K562 (cell line): Measurements from ENCODE around the gene WWOX.

Source experiments
- FOXK1 ChIP-seq: sonication (generic); formaldehyde crosslinking; IDR thresholded peaks from 2 replicates; pipeline ENCODE4 v1.8.0; 2022; ENCODE audit warnings: missing genetic modification reagents, mild to moderate bottlenecking, borderline replicate concordance
- POLR2AphosphoS5 ChIP-seq: IDR thresholded peaks from 2 replicates; pipeline ENCODE4 v1.6.1; 2011; ENCODE audit warnings: mild to moderate bottlenecking, low read depth, low read length, moderate library complexity; ENCODE audit not compliant: control insufficient read depth, insufficient read depth
- ZC3H4 ChIP-seq: sonication (generic); formaldehyde crosslinking; IDR thresholded peaks from 2 replicates; pipeline ENCODE4 v1.9.0; 2021; ENCODE audit warnings: missing genetic modification reagents, borderline replicate concordance
- ZNF12 ChIP-seq: sonication (generic); formaldehyde crosslinking; IDR thresholded peaks from 2 replicates; pipeline ENCODE4 v1.4.0; 2020; ENCODE audit warnings: mild to moderate bottlenecking, missing genetic modification reagents
- ZNF232 ChIP-seq: sonication (generic); formaldehyde crosslinking; IDR thresholded peaks from 2 replicates; pipeline ENCODE4 v1.8.0; 2022; ENCODE audit warnings: mild to moderate bottlenecking, missing genetic modification reagents
- ZNF551 ChIP-seq: fragments of 250-450 bp; sonication (Bioruptor Pico); IDR thresholded peaks from 2 replicates; pipeline ENCODE4 v1.5.0; 2021; ENCODE audit warnings: mild to moderate bottlenecking, moderate library complexity
- ZSCAN29 ChIP-seq: fragments of 450-650 bp; IDR thresholded peaks from 2 replicates; pipeline ENCODE4 v1.6.1; 2017
- TF ChIP-seq, protein P1 (sequence below), 3 experiments: IDR thresholded peaks in 2 of 3; conservative IDR thresholded peaks in 1 of 3; 2 replicates each; pipeline ENCODE4 v1.5.1; 2011 to 2012; ENCODE audit warnings: low read length in 3 of 3, mild to moderate bottlenecking in 3 of 3, control low read depth in 2 of 3, improper control_type of control experiment in 1 of 3, inconsistent platforms in 1 of 3, low read depth in 1 of 3, mixed read lengths in 1 of 3, moderate library complexity in 1 of 3; ENCODE audit not compliant: insufficient read depth in 2 of 3
- TF ChIP-seq, protein P2 (sequence below): fragments of 250-450 bp; sonication (Bioruptor Pico); IDR thresholded peaks from 2 replicates; pipeline ENCODE4 v1.5.0; 2022; ENCODE audit warnings: mild to moderate bottlenecking
- TF ChIP-seq, protein P3 (sequence below): fragments of 200-800 bp; sonication (Bioruptor generic); IDR thresholded peaks from 2 replicates; pipeline ENCODE4 v1.6.1; 2016; ENCODE audit warnings: missing genetic modification characterization, missing compliant biosample characterization
- TF ChIP-seq, protein P4 (sequence below): sonication (generic); formaldehyde crosslinking; IDR thresholded peaks from 2 replicates; pipeline ENCODE4 v1.8.1; 2022; ENCODE audit warnings: missing genetic modification reagents
- TF ChIP-seq, protein P5 (sequence below): sonication (generic); formaldehyde crosslinking; IDR thresholded peaks from 2 replicates; pipeline ENCODE4 v1.9.0; 2022; ENCODE audit warnings: mild to moderate bottlenecking, missing genetic modification reagents

DNA sequence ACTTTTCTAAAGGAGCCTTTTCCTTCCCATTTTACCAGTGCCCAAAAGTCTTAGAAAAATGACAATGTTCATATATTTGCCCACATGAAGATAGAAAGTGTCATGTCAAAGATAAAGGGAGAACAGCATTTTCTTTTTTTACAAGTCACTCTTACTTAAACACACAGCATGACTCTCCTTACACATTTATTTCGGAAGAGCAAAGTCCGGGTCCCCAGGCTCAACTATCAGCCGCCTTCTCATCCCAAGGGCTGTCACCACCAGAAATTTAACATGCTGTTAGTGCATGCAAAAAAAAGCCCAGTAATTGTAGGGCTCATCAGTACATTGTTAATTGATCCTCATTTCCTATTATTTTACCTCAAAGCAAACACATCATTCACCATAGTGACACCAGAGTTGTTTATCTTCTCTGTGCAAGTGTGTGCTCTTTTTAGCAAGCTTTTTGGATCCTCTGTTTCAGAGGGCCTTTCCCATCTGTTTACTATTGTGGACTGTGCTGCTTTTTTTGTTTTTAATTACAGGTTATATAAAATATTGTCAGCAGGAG lies 560.3 kb downstream of the WWOX start:
- TF ChIP-seq ZNF551 (CRISPR knock-in tag) (no peak), ZC3H4 (CRISPR knock-in tag) (no peak), ZNF232 (CRISPR knock-in tag) (no peak), ZSCAN29 (no peak), POLR2AphosphoS5 (no peak), ZNF12 (CRISPR knock-in tag) (no peak), FOXK1 (CRISPR knock-in tag) (no peak)
- TF ChIP-seq, protein P1, sequence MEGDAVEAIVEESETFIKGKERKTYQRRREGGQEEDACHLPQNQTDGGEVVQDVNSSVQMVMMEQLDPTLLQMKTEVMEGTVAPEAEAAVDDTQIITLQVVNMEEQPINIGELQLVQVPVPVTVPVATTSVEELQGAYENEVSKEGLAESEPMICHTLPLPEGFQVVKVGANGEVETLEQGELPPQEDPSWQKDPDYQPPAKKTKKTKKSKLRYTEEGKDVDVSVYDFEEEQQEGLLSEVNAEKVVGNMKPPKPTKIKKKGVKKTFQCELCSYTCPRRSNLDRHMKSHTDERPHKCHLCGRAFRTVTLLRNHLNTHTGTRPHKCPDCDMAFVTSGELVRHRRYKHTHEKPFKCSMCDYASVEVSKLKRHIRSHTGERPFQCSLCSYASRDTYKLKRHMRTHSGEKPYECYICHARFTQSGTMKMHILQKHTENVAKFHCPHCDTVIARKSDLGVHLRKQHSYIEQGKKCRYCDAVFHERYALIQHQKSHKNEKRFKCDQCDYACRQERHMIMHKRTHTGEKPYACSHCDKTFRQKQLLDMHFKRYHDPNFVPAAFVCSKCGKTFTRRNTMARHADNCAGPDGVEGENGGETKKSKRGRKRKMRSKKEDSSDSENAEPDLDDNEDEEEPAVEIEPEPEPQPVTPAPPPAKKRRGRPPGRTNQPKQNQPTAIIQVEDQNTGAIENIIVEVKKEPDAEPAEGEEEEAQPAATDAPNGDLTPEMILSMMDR (IDR thresholded peaks at IDR 0.05 in 2 of 3, conservative IDR thresholded peaks at IDR 0.05 in 1 of 3; ENCODE audit: insufficient read depth in 2 of 3, low read depth in 1 of 3, low read length in 3 of 3): no peak
- TF ChIP-seq, protein P2, sequence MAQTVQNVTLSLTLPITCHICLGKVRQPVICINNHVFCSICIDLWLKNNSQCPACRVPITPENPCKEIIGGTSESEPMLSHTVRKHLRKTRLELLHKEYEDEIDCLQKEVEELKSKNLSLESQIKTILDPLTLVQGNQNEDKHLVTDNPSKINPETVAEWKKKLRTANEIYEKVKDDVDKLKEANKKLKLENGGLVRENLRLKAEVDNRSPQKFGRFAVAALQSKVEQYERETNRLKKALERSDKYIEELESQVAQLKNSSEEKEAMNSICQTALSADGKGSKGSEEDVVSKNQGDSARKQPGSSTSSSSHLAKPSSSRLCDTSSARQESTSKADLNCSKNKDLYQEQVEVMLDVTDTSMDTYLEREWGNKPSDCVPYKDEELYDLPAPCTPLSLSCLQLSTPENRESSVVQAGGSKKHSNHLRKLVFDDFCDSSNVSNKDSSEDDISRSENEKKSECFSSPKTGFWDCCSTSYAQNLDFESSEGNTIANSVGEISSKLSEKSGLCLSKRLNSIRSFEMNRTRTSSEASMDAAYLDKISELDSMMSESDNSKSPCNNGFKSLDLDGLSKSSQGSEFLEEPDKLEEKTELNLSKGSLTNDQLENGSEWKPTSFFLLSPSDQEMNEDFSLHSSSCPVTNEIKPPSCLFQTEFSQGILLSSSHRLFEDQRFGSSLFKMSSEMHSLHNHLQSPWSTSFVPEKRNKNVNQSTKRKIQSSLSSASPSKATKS: no peak
- TF ChIP-seq, protein P3, sequence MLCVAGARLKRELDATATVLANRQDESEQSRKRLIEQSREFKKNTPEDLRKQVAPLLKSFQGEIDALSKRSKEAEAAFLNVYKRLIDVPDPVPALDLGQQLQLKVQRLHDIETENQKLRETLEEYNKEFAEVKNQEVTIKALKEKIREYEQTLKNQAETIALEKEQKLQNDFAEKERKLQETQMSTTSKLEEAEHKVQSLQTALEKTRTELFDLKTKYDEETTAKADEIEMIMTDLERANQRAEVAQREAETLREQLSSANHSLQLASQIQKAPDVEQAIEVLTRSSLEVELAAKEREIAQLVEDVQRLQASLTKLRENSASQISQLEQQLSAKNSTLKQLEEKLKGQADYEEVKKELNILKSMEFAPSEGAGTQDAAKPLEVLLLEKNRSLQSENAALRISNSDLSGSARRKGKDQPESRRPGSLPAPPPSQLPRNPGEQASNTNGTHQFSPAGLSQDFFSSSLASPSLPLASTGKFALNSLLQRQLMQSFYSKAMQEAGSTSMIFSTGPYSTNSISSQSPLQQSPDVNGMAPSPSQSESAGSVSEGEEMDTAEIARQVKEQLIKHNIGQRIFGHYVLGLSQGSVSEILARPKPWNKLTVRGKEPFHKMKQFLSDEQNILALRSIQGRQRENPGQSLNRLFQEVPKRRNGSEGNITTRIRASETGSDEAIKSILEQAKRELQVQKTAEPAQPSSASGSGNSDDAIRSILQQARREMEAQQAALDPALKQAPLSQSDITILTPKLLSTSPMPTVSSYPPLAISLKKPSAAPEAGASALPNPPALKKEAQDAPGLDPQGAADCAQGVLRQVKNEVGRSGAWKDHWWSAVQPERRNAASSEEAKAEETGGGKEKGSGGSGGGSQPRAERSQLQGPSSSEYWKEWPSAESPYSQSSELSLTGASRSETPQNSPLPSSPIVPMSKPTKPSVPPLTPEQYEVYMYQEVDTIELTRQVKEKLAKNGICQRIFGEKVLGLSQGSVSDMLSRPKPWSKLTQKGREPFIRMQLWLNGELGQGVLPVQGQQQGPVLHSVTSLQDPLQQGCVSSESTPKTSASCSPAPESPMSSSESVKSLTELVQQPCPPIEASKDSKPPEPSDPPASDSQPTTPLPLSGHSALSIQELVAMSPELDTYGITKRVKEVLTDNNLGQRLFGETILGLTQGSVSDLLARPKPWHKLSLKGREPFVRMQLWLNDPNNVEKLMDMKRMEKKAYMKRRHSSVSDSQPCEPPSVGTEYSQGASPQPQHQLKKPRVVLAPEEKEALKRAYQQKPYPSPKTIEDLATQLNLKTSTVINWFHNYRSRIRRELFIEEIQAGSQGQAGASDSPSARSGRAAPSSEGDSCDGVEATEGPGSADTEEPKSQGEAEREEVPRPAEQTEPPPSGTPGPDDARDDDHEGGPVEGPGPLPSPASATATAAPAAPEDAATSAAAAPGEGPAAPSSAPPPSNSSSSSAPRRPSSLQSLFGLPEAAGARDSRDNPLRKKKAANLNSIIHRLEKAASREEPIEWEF (CRISPR knock-in tag): no peak
- TF ChIP-seq, protein P4, sequence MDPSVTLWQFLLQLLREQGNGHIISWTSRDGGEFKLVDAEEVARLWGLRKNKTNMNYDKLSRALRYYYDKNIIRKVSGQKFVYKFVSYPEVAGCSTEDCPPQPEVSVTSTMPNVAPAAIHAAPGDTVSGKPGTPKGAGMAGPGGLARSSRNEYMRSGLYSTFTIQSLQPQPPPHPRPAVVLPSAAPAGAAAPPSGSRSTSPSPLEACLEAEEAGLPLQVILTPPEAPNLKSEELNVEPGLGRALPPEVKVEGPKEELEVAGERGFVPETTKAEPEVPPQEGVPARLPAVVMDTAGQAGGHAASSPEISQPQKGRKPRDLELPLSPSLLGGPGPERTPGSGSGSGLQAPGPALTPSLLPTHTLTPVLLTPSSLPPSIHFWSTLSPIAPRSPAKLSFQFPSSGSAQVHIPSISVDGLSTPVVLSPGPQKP: no peak
- TF ChIP-seq, protein P5, sequence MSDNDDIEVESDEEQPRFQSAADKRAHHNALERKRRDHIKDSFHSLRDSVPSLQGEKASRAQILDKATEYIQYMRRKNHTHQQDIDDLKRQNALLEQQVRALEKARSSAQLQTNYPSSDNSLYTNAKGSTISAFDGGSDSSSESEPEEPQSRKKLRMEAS (CRISPR knock-in tag): no peak
